Measurements from ENCODE around the gene CREB1.

GRCh38 chr2:207523005-207523404 lies 6.8 kb upstream of the CREB1 start:
- TF ChIP-seq POLR2A (IDR thresholded peaks at IDR 0.05; ENCODE audit: low read length) (no peak), GATA1 (IDR thresholded peaks at IDR 0.05; ENCODE audit: low read depth, low read length) (no peak)

All from erythroblast (primary cell).